A549 treated with AZD9567 at 1 μM for 4 hours (cell line): ENCODE data around the gene SYCE1. TPM values are rescaled to one million over a fixed set of nuclear protein-coding genes. Genes with fewer than 3 reads are reported as not detected.

Experiments used
- total RNA-seq: library from RNA; stranded (reverse); fragments of 200-300 nt; extraction: Qiagen RNA extraction; gene quantifications from 5 replicates; pipeline ENCODE4 v1.2.3, GENCODE V29; 2022; ENCODE audit not compliant: insufficient read depth

SYCE1 gene, protein sequence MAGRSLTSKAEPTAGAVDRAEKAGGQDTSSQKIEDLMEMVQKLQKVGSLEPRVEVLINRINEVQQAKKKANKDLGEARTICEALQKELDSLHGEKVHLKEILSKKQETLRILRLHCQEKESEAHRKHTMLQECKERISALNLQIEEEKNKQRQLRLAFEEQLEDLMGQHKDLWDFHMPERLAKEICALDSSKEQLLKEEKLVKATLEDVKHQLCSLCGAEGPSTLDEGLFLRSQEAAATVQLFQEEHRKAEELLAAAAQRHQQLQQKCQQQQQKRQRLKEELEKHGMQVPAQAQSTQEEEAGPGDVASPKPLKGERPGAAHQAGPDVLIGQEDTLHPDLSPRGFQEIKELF
- not detected in 5 replicates for total RNA-seq

DNA sequence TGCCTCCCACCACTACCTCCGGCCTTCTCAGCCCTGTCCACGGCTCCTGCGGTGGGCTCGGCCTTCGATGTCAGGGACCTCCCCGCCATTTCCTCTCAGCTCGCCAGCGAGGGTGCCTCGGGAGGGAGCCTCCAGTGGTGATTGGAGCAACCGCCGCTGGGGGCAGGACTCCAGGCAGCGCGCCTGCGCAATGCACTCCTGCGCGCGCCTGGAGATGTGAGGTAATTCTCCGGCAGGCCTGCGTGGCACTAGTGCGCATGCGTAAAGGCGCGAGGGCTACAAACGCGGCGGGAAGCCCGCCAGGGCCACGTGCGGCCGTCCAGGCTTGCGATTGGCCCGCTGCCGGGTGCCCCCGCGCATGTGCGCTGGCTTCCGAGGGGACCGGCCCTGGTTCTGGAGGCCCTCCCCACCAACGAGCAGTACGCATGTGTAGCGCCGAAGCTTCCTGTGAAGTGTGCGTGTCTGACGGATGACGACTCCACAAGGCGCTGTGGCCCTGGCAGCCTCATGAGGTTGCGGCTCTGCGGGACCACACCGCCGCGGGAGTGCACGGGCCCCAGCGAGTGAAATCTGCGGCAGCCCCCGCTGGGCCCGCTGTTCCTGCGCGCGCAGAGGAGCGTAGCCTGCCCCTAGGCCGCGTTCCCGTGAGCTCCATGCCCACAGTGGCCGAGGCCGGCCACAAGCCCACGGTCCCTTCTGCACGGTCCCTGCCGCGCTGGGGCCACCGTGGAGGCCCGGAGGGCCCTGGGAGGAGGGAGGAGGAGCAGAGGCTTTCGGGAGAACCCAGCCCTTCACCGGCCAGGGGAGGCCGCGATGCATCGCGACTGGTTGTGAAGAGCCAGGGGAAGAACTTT, at the start of gene SYCE1:
SYCE1 (minus strand) TSS at position 143 of the 854 bp plus-strand sequence; CDS start at position 89, 54 bp downstream.

DNA sequence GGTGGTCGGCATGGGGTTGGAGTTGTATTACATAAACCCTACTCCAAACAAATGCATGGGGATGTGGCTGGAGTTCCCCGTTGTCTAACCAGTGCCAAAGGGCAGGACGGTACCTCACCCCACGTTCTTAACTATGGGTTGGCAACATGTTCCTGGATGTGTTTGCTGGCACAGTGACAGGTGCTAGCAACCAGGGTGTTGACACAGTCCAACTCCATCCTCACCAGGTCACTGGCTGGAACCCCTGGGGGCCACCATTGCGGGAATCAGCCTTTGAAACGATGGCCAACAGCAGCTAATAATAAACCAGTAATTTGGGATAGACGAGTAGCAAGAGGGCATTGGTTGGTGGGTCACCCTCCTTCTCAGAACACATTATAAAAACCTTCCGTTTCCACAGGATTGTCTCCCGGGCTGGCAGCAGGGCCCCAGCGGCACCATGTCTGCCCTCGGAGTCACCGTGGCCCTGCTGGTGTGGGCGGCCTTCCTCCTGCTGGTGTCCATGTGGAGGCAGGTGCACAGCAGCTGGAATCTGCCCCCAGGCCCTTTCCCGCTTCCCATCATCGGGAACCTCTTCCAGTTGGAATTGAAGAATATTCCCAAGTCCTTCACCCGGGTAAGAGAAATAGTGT, 38.3 kb downstream of the SYCE1 start, which contains the start of gene CYP2E1:
CYP2E1 (plus strand) TSS at position 407 of the 632 bp plus-strand sequence; CDS start at position 440, 33 bp downstream.

Other genes starting within 250 kb of the SYCE1 start
- gene CALY, start 228.7 kb downstream of the SYCE1 start, total RNA-seq: 0.49 to 0.70 TPM (median 0.67 TPM) in 4 of 5 replicates, not detected in the other
- 0.10 TPM in 1 of 5 replicates, not detected in the others for gene PRAP1, start 218.2 kb downstream of the SYCE1 start, total RNA-seq
- gene FUOM, start 207.6 kb downstream of the SYCE1 start, total RNA-seq: 13.0 to 17.6 TPM (median 15.4 TPM) in 5 replicates
- gene ECHS1, start 192.2 kb downstream of the SYCE1 start, total RNA-seq: 132 to 164 TPM (median 150 TPM) in 5 replicates
- gene PAOX, start 186.3 kb downstream of the SYCE1 start, total RNA-seq: 1.8 to 5.0 TPM (median 2.2 TPM) in 5 replicates
- gene MTG1, start 171.4 kb downstream of the SYCE1 start, total RNA-seq: 46.6 to 58.9 TPM (median 58.0 TPM) in 5 replicates
- 0.22 to 0.34 TPM (median 0.24 TPM) in 4 of 5 replicates, not detected in the other for gene SPRN, start 141.0 kb downstream of the SYCE1 start, total RNA-seq
- 0.21 to 0.30 TPM (median 0.22 TPM) in 4 of 5 replicates, not detected in the other for gene SCART1, start 111.6 kb downstream of the SYCE1 start, total RNA-seq
- gene CYP2E1, start 38.2 kb downstream of the SYCE1 start, total RNA-seq: 0.09 to 0.26 TPM (median 0.18 TPM) in 4 of 5 replicates, not detected in the other
- 0.15 to 0.22 TPM (median 0.21 TPM) in 4 of 5 replicates, not detected in the other for gene FRG2B, start 61.2 kb upstream of the SYCE1 start, total RNA-seq